Sigmoid colon (tissue), 4 donors: ENCODE results near the gene MOV10.

ENCODE experiments used
- EP300 ChIP-seq, 4 donors: sonication (generic); formaldehyde crosslinking; IDR thresholded peaks; one replicate each; pipeline ENCODE4 v1.6.1; 2017; ENCODE audit warnings: antibody characterized with exemption in 4 of 4
- POLR2A ChIP-seq, 2 donors: fragments of 450-650 bp; IDR thresholded peaks; one replicate each; pipeline ENCODE4 v1.6.1; 2016; ENCODE audit warnings: antibody characterized with exemption in 2 of 2, mild to moderate bottlenecking in 2 of 2, moderate library complexity in 2 of 2
- POLR2AphosphoS5 ChIP-seq, 4 donors: sonication (generic); formaldehyde crosslinking; IDR thresholded peaks; one replicate each; pipeline ENCODE4 v1.6.1; 2017; ENCODE audit warnings: antibody characterized with exemption in 4 of 4
- TF ChIP-seq, protein P1 (sequence below), 4 experiments: fragments of 450-650 bp in 3 of 4; fragments of 200-600 bp in 1 of 4; IDR thresholded peaks; one replicate each; pipeline ENCODE4 v1.5.1; 2016 to 2019; ENCODE audit warnings: antibody characterized with exemption in 4 of 4, mild to moderate bottlenecking in 3 of 4, moderate library complexity in 2 of 4

DNA sequence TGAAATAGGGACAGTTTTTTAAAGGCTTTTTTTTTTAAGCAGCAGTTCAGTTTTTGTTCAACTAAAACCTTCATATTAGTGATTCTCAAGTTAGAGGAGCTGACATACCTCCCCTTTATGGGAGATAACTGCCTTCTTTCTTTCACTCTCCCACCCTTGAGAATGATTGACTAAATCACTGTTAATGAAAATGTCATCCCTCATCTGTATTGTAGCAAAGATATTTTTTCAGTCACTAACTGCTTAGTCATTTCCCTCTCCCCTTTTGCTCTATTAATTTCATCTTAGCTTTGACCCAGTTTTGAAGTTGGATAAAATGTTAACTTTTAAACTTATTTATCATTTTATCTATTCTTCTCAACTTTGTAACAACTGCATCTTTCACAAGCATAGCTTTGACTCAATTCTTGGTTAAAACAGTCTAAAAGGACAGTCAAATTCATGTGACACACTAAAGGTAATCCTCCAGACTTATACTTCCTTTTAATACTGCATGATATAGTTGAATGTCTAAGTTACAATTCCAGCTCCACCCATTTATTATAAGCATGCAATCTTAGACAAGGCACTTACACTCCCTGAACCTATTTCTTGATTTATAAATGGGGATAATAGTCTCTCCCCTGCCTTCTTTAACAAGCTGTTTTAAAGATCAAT is 37.7 kb upstream of the MOV10 start:
- TF ChIP-seq POLR2A (IDR thresholded peaks at IDR 0.05) (no peak), POLR2AphosphoS5 (IDR thresholded peaks at IDR 0.05) (no peak), EP300 (IDR thresholded peaks at IDR 0.05) (no peak)
- TF ChIP-seq, protein P1, sequence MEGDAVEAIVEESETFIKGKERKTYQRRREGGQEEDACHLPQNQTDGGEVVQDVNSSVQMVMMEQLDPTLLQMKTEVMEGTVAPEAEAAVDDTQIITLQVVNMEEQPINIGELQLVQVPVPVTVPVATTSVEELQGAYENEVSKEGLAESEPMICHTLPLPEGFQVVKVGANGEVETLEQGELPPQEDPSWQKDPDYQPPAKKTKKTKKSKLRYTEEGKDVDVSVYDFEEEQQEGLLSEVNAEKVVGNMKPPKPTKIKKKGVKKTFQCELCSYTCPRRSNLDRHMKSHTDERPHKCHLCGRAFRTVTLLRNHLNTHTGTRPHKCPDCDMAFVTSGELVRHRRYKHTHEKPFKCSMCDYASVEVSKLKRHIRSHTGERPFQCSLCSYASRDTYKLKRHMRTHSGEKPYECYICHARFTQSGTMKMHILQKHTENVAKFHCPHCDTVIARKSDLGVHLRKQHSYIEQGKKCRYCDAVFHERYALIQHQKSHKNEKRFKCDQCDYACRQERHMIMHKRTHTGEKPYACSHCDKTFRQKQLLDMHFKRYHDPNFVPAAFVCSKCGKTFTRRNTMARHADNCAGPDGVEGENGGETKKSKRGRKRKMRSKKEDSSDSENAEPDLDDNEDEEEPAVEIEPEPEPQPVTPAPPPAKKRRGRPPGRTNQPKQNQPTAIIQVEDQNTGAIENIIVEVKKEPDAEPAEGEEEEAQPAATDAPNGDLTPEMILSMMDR (IDR thresholded peaks at IDR 0.05), result no peak
